GM19397 (cell line): ENCODE data around the gene FAM124A.

Source experiments
- ATAC-seq: cut with Tn5 transposase; IDR thresholded peaks from one replicate; pipeline ENCODE4 v1.9.1; 2021; ENCODE audit warnings: mild to moderate bottlenecking, moderate library complexity; ENCODE audit not compliant: unreplicated experiment

Gene FAM124A

GRCh38 chr13:51222037-51222685, at the start of gene FAM124A:
Gene FAM124A (plus strand): TSS chr13:51222398. CDS start chr13:51222502, 104 bp downstream.
- ATAC-seq = peak; percentile 78

DNA sequence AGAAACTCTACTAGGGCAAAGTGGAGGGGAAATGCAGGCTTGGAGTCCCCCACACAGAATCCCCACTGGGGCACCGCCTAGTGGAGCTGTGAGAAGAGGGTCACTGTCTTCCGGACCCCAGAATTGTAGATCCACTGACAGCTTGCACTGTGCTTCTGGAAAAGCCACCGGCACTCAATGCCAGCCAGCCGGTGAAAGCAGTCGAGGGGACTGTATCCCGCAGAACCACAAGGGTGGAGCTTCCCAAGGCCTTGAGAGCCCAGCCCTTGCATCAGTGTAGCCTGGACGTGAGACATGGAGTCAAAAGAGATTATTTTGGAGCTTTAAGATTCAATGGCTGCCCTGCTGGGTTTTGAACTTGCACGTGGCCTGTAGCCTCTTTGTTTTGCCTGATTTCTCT, 47.2 kb upstream of the FAM124A start:
- ATAC-seq = no peak

- no peak for ATAC-seq
Observed at GRCh38 chr13:51175639-51176038, 46.6 kb upstream of the FAM124A start.

GRCh38 chr13:51177188-51177587, 45.0 kb upstream of the FAM124A start:
- no peak for ATAC-seq

GRCh38 chr13:51178456-51179074, 43.6 kb upstream of the FAM124A start:
- ATAC-seq = no peak

DNA sequence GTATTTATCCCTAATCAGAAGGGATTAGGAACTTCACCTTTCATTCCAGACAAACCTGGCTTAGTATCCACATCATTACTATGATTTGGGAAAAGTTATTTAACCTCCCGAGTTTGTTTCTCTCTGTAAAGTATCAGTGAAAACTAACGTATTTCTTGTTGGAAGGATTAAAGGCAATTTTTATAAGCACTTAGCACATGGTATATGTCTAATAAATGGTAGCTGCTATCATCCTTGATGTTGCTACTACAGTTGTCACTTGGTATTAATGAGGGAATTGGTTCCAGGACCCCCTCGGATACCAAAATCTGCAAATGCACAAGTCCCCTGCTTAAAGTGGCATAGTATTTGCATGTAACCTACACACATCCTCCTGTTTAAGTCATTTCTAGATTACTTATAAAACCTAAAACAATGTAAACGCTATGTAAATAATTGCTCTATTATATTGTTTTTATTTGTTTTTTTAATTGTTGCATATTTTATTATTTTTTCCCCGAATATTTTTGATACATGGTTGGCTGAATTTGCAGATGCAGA, 42.7 kb upstream of the FAM124A start:
- ATAC-seq = no peak

DNA sequence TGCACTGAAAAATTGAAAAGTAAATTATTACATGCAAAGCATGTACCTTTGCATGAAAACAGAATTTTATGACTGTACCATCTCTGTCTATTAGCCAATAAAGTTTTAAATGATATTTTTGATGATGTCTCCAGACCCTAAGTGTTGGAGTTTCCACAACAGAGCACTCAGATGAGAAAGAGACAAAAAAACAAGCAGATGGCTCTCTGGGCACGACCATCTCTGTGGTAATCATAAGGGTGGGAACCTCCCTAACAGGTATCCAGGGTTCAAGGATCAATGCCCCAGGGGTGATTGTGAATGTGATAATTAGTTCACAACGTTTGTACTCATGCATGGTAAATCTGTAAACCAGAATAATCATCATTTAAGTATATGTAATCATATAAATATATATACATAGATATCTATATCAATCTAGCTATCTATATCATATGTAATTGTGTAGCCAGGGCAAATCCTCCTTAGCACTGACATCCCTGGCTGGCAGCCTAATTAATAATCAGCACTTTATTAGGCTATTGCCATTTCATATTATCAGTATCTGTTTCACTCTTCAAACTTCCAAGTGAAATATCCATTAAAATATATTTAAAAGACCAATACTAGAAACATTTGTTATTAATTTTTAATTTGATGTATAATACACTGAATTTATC, 41.2 kb upstream of the FAM124A start:
- ATAC-seq = no peak

GRCh38 chr13:51181786-51182383, 40.3 kb upstream of the FAM124A start:
- ATAC-seq = no peak

GRCh38 chr13:51191743-51192142, 30.5 kb upstream of the FAM124A start:
- ATAC-seq = no peak

DNA sequence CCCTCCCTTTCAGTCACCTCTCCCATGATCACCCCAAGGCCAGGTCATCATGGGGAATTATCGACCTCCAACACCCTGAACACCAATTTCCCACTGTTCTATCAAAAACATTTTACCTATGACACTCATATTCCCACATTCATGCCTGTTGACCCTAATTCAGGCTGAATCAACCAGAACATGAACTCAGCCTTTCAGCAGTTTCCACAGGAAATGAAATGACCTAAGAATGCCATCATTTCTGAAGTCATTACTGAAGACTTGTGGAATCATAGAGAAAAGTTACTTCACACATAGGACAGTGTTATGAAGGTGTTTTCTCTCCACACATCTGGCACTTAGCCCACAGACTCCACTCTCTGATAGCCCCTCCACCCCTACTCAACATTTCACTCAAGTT, 29.9 kb upstream of the FAM124A start:
- ATAC-seq = no peak

DNA sequence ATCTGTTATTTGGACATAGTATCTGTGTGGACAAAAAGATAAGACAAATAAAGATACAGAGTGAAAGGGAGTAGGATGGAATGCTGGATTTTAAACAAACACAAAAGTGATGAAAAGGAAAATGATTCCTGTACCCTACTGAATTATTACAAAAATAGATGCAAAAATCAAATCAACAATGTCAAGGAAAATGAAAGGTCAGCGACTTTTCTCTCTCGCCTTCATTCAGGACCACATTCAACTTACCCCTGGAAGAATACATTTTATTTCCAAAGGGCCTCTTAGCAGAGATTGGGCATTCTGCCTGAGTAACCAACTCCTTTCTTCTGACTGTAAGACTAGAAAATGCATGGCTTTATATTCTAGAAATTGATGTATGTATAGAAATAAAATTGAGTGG, 28.8 kb upstream of the FAM124A start:
- no peak for ATAC-seq

- ATAC-seq = no peak
Observed at GRCh38 chr13:51194942-51195341, 27.3 kb upstream of the FAM124A start.

- no peak for ATAC-seq
Observed at GRCh38 chr13:51201886-51202285, 20.3 kb upstream of the FAM124A start.

- no peak for ATAC-seq
Observed at GRCh38 chr13:51202477-51203046, 19.6 kb upstream of the FAM124A start.

GRCh38 chr13:51206584-51206983, 15.6 kb upstream of the FAM124A start:
- no peak for ATAC-seq

GRCh38 chr13:51207881-51208280, 14.3 kb upstream of the FAM124A start:
- no peak for ATAC-seq

DNA sequence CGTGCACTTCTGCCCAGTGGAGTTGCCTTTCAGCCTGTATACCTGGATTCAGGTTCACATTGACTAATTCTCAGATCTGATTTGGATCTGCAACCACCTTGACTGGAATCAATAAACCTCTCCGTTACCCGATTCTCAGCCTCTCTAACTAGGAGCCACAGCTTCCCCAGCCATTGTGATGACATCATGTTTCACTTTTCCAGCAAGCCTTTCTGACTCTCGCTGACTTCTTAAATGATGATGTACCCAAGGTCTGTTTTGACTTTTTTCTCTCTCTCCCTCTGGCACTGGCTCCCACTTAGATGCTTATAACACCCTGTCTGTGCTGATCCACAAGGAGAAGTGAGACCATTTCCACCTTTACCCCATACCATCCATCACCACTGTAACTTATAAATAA, 13.5 kb upstream of the FAM124A start:
- no peak for ATAC-seq

GRCh38 chr13:51211910-51212309, 10.3 kb upstream of the FAM124A start:
- no peak for ATAC-seq

DNA sequence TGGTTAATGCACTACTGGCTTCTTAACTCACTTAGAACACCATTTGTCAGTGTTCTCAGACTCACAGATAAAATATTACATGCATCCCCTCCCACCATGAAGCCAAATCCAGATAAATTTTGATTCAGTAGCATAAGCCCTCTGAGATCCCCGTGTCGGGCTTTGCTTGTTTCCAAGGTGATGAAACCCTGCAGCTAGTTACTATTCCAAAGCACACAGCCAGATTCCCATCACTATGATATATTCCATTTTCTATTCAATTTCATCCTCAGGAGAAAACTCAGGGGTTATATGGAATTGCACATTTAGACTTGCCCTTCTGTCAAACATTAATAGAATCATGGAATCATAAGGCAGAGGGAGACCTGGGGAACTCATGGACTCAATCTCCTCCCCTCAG, 9.4 kb upstream of the FAM124A start:
- no peak for ATAC-seq

DNA sequence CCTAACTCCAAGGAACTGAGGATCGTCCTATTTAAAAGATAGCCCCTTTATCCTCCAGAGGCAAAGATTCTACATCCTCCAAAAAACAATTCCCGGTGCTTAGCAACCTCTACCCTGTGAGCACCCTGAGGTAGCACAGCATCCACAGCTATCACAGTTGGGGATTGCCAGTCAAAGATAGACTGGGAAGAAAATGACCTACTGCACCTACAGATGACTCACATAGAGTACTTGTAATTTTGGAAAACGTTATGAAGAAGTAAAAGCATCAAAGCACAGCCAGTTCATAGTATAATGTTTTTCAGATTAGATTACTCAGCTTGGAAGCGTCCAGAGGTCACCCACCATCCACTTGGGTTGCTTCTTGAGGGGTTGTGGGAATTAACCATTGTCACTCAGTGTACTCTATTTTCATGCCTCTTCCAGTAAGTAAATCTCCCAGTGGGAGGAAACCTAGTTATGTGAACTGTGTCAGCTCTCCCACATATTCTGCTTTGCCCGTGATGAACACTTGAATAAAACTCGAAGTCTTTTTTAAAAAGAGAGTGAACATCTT, 8.9 kb upstream of the FAM124A start:
- ATAC-seq = no peak

GRCh38 chr13:51218626-51219025, 3.6 kb upstream of the FAM124A start:
- ATAC-seq = no peak
